HL-60/S4 treated with phorbol 12-myristate 13-acetate at 8.2 ng/mL for 4 days and 3 days (cell line): ENCODE results near the gene FADD.

ENCODE experiments used
- in situ Hi-C: fragments of 300-500 bp; cut with MboI; formaldehyde crosslinking; loops from 2 replicates; pipeline ENCODE4 v1.15.0; 2022; ENCODE audit warnings: low sequenced_read_pairs

FADD gene

DNA sequence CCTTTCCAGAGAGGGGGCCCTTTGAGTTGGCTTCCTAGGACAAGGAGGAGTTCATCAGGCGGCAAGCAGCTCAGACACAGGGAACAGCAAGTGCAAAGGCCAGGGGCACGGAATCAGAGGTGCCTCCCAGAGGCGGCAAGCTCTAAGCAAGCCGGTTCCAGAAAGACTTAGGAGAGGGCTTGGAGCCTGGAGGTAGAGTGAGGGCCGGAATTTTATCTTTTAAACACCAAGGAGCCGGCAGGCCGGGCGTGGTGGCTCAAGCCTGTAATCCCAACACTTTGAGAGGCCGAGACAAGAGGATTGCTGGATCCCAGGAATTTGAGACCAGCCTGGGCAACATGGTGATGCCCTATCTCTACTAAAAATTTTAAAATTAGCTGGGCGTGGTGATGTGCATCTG lies 26.6 kb downstream of the FADD start:
- in situ Hi-C loops, result no loop called here

DNA sequence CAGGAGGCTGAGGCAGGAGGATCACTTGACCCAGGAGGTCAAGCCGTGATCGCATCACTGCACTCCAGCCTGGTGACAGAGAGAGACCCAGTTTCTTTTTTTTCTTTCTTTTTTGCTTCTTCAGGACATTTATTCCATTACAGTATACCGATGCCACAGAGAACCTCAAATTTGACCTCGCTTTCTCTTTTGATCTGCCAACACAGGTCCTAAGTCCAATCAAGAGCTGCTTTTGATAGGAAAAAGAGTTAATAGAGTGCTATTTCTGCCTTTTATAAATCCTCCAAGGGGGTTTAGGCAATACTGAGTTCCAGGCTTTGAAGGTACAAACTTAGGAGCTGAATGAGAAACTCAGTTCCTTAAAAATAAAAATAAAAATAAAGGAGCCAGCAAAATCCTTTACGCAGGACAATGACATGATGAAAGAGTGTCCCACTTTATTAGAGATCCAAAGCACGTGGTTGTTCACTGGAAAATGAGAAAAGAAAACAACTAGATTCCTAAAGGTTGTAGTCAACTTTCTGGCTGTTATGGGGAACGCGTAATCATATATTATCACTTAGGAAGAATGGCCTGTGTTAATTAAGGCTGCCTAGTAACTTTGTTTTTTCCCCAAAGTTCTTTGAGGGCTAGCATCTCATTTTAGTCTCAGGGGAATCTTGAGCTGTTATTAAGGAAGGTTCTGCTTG lies 27.2 kb downstream of the FADD start:
- in situ Hi-C loops, result no loop called here

DNA sequence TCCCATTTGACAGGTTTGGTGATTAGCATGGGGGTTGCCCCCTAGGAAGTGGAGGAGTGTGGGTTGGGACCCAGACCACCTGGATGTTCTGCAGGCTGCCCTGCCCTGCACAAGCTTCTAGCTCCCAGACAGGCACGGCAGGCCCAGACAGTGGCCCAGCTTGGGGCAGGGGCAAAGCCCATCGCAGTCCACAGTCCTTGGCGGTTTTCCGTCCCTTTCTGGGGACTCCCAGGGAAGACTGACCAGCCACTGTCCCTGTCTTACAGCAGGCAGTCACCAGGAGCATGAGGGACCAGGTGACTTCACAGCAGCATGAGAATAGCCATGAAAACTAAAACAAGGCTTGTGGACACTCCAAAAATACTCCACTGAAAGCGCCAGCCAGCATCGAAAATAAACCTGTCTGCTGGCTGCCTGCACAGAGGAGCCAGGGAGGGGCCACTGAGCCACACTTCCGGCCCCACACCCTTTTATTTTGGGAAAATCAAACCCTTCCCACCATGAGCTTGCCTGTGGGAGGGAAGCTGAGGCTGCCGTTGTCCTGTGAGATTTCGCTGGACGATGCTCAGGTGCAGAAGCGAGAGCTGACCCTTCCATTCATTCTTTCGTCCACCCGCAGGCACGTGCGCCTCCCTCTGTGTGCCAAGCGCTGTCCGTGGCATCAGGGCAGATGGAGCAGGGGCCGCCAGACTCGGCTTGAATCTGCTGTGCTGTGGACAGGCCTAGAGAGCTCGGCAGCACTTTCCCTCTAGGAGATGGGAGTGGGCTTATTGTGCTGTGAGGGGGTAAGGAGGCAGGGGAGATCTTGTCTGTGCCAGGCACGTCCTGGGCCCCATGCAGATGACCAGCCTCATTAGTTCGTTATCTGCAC lies 28.0 kb downstream of the FADD start:
- in situ Hi-C loops, result no loop called here

DNA sequence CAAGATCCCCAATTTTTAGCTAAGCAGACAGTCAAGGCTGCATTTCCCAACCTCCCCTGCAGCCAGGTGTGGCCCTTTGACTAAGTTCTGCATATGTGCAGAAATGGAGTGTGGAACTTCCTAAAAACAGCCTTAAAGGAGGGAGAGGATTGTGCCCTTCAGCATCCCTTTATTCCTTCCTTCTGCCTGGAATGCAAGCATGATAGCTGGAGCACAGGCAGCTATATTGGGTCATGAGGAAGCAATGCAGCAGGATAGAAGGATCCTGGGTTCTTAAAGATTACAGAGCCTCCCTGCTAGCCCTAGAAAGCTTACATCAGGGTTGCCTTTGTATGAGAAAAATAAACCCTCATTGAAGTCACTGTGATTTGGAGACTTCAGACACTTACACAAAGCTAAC lies 29.9 kb downstream of the FADD start:
- in situ Hi-C loops, result no loop called here

GRCh38 chr11:70233511-70233934 lies 30.4 kb downstream of the FADD start:
- in situ Hi-C loops, result no loop called here

GRCh38 chr11:70233962-70234361 lies 30.9 kb downstream of the FADD start:
- in situ Hi-C loops, result no loop called here

DNA sequence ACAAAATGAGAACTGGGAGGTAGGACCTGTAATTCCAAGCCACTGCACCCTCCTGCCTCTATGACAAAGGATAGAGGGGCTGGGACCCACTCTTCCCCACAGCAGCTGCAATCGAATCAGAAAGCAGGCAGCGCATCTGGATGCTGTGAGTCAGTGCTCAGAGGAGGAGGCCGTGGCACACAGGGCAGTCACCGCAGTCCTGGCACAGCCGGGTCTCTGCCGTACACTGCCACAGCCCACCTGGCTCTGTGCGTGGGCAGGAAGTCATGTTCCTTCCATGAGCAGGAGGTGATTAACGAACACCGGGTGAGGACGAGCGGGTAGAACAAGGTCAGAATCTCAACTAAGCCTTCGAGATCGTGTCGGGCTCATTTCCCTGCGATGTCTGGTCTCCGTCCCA lies 37.2 kb downstream of the FADD start:
- in situ Hi-C loops, result no loop called here

- in situ Hi-C loops, result no loop called here
Observed at GRCh38 chr11:70241709-70242108, 38.6 kb downstream of the FADD start.

DNA sequence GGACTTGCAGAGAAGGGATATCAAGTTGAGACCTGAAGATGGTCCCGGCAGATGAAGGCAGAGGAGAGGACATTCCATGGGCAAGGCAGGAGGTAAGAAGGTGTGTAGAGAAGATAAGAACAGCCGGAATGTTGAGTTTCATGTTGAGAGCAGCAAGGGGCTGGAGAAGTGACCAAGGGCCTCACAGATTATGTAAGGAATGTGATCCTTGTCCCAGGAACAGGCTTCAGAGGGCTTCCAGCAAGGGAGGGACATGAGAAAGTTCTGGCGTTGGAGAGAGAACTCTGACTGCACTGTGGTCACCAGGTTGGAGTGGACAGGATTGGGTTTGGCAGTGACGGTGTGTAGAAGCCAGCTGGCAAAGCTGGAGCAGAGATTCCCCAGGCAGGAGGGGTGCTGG lies 39.8 kb downstream of the FADD start:
- in situ Hi-C loops, result no loop called here

GRCh38 chr11:70243912-70244652 lies 41.0 kb downstream of the FADD start:
- in situ Hi-C loops, result no loop called here

GRCh38 chr11:70244698-70245097 lies 41.6 kb downstream of the FADD start:
- in situ Hi-C loops, result no loop called here

GRCh38 chr11:70246196-70246595 lies 43.1 kb downstream of the FADD start:
- in situ Hi-C loops, result no loop called here

DNA sequence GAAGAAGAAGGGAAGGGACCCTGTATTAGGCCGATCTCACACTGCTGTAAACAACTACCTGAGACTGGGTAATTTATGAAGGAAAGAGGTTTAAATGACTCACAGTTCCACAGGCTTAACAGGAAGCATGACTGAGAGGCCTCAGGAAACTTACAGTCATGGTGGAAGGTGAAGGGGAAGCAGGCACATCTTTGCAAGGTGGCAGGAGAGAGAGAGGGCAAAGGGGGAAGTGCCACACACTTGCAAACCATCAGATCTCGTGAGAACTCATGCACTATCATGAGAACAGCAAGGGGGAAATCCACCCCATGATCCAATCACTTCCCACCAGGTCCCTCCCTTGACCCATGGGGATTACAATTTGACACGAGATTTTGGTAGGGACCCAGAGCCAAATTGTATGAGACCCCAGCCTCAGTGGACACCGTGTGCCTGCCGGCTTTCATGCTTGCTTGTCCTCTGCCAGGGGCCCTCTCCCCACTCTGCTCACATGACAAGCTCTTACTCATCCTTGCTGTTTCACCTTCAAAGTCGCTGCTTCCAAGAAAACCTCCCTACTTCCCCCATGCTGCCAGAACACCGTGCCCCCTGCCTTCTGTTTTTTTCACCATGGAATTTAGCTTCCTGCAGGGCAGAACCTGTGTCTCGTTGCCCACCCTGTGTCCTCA lies 44.1 kb downstream of the FADD start:
- in situ Hi-C loops, result no loop called here

DNA sequence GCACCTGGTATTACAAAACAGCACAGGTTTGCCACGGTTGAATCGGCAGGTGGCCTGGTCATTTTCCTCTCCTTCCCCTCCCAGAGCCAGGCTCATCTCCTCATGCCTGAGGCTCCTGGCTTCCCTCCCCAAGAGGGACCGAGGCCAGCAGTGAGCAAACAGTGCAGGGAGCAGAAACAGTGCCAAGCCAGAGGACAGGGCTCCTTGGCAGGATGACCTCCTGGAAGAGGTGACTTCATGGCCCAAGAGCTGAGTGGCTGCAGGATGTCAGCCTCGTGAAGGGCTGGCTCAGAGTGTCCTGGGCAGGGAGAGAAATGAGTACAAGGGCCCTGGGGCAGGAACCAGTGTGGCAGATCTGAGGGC lies 44.6 kb downstream of the FADD start:
- in situ Hi-C loops, result no loop called here

- in situ Hi-C loops, result no loop called here
Observed at GRCh38 chr11:70250876-70251658, 48.0 kb downstream of the FADD start.

DNA sequence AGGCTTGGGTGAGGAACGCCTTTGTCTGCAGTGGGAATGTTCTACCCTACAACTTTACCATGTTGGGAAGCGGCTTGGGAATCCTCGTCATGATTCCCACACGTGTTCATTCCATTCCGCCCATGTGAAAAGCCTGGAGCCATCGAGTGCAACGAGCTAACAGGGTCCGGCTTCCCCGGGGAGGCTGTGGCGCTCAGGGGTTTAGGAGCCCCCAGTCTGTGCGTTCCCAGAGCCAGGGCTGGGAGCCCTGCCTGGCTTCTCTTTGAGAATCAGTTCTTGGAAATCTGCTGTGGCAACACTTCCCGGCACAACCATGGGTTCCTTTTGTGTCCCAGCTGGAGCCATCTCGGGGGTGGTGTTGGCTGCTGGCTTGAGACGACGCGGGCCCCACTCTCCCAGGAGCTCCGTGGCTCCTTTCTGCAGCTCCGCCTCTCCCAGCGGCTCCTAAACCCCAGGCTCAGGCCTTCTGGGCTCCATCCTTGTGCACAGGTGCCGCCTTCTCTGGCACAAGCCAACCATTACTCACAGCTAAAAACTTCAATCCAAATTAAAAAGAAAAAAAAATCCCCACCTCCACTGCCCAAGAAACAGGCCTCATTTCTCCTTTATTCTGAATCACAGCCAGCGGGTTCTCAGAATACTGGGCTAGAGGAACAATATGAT lies 48.7 kb downstream of the FADD start:
- in situ Hi-C loops, result no loop called here

GRCh38 chr11:70252844-70253243 lies 49.7 kb downstream of the FADD start:
- in situ Hi-C loops, result no loop called here

GRCh38 chr11:70255477-70256116 lies 52.5 kb downstream of the FADD start:
- in situ Hi-C loops, result no loop called here
